LNCaP clone FGC (cell line): ENCODE data around the gene HIPK1.

Experiments
- DNase-seq: peaks from one replicate; pipeline ENCODE4 v3.0.0-alpha.2; 2011; ENCODE audit warnings: low read depth
- H3K4me3 ChIP-seq: 2 replicates; pipeline ENCODE4 v1.5.1; 2011; ENCODE audit warnings: mild to moderate bottlenecking, low read depth, low read length, control low read depth
- TF ChIP-seq, protein P1 (sequence below): IDR thresholded peaks from 2 replicates; pipeline ENCODE4 v1.5.1; 2012; ENCODE audit warnings: mild to moderate bottlenecking; ENCODE audit not compliant: control insufficient read depth, insufficient read depth; ENCODE audit errors: extremely low read depth

HIPK1 gene

DNA sequence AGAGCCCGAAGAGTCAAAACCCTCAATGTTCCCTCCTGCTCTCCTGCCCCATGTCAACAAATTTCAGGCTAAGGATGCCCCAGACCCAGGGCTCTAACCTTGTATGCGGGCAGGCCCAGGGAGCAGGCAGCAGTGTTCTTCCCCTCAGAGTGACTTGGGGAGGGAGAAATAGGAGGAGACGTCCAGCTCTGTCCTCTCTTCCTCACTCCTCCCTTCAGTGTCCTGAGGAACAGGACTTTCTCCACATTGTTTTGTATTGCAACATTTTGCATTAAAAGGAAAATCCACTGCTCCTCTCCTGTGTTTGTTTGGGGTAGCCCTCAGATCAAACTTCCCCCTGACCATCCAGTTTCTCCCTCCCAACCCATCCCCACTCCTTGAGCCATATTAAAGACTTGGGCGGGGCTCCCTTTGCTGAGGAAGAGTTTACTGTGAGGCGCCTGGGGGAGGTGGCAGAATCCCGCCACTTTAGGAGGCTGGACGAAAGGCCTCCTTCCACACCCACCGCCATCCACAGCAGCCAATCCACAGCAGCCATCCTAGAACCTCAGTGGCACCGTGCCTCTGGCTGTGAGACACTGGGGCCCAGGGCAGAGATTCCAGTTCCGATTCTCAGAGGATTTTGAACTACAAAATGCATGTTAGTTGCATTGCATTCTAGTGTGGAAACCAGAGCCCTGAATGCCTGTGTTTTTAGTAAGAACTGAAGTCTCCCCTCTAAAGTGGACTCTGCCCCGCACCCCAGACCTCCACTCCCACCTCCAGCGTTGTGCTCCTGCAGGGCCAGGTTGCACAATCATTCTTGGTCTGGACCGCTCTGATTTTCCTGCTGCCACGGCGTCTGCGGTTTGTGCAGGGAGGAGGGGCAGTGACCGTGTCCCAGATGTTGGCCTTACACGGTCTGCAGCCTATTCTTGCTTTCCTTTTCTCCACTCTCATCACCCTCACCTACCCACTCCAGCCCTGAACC is 53.1 kb downstream of the HIPK1 start:
- no peak overlapping the region for H3K4me3 ChIP-seq
- TF ChIP-seq, protein P1, sequence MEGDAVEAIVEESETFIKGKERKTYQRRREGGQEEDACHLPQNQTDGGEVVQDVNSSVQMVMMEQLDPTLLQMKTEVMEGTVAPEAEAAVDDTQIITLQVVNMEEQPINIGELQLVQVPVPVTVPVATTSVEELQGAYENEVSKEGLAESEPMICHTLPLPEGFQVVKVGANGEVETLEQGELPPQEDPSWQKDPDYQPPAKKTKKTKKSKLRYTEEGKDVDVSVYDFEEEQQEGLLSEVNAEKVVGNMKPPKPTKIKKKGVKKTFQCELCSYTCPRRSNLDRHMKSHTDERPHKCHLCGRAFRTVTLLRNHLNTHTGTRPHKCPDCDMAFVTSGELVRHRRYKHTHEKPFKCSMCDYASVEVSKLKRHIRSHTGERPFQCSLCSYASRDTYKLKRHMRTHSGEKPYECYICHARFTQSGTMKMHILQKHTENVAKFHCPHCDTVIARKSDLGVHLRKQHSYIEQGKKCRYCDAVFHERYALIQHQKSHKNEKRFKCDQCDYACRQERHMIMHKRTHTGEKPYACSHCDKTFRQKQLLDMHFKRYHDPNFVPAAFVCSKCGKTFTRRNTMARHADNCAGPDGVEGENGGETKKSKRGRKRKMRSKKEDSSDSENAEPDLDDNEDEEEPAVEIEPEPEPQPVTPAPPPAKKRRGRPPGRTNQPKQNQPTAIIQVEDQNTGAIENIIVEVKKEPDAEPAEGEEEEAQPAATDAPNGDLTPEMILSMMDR = no peak
- DNase-seq = no peak

DNA sequence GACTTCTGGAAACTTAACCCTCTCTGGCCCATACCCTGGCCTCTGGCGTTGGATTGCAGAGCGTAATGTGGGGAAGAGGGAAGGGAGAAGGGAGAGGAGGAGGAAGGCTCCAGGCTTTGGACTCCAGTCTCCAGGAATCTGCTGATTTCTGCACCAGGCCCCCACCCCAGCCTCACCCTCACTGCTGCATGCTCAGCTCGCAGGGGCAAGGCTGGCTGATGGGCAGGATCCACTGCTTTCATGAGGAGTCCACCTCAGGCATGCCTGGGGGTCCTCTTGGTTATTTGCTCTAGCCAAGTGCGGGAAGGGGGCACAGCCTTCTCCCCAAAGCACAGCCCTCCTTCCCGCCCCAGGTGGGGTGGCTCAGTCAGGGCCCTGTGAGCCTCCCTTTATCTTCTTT is 53.8 kb downstream of the HIPK1 start:
- no peak for DNase-seq
- no peak overlapping the region for H3K4me3 ChIP-seq
- TF ChIP-seq, protein P1 = no peak

DNA sequence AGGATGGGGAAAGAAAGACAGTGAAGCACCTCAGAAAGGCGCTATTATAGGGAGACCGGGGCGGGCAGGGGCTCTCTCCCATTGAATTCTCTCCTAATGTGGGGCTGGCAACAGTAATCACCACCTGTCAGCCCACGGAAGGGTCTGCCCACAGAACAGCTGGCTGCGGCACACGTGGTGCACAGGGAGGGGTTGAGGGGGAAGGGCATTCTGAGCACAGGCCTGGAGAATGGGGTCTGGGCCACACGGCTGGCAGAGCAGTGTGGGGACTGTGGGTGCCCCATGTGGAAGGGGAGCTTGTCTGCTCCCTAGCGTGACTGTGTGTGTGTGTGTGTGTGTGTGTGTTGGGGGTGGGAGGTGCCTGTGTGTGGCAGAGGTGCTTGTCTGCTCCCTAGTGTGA is 54.3 kb downstream of the HIPK1 start:
- H3K4me3 ChIP-seq = no peak overlapping the region
- TF ChIP-seq, protein P1 = no peak
- DNase-seq = no peak

DNA sequence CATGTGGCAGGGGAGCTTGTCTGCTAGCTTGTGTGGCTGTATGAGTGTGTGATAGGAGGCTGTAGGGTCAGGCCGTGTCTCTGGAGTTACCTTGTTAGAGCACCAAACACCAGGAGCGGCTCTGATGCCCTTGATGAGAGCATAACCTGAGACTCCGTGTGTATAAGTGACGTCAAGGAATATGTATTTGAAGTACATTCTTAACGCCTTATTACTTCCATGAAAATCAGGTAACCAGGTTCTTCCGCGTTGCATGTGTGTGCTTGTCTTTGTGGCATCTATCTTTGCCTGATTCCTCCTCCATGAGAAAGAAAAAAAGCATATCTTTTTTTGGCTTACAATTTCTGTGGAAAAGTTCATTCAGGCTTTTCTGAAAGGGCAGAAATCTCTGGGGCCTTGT is 54.7 kb downstream of the HIPK1 start:
- TF ChIP-seq, protein P1 = no peak
- H3K4me3 ChIP-seq = no peak overlapping the region
- DNase-seq = no peak

DNA sequence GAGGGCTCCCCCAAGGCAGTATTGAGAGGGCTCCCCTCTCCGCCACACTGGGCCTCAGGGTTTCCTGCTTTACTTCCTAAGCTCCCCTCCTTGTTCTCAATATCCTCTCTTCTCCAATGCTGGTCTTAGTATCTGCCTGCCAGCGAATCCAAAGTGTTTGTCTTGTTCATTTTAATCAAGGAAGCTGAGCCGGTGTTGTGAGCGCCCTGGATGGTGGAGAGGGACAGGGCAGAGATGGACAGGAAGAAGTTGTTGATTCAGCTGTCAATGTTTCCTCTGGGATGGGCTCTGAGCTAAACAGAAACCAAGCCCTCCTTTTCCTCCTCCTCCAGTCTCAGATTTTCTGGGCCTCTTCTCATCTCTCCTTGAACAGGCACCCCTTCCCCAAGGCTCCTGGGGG is 55.6 kb downstream of the HIPK1 start:
- TF ChIP-seq, protein P1 = no peak
- DNase-seq = no peak
- H3K4me3 ChIP-seq = no peak overlapping the region

DNA sequence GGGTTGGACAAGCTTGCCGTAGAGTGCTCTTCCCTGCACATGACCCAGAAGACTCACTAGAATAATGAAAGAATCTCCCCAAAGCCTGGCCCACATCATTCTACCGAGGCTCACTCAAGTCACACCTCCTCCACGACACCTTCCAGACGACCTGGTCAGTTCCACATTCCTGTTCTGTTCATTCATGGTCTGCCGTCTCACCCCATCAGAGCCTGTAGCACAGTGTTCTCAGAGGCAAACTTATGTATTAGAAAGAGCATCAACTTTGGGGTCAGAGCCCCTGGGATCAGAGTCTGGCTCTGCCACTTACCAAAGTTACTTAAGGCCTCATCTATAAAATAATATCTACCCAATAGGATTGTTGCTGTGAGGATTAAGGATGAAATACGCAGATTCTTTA is 57.7 kb downstream of the HIPK1 start:
- no peak for DNase-seq
- no peak overlapping the region for H3K4me3 ChIP-seq
- TF ChIP-seq, protein P1 = no peak
